ENCODE results near the gene USP25.

DNA sequence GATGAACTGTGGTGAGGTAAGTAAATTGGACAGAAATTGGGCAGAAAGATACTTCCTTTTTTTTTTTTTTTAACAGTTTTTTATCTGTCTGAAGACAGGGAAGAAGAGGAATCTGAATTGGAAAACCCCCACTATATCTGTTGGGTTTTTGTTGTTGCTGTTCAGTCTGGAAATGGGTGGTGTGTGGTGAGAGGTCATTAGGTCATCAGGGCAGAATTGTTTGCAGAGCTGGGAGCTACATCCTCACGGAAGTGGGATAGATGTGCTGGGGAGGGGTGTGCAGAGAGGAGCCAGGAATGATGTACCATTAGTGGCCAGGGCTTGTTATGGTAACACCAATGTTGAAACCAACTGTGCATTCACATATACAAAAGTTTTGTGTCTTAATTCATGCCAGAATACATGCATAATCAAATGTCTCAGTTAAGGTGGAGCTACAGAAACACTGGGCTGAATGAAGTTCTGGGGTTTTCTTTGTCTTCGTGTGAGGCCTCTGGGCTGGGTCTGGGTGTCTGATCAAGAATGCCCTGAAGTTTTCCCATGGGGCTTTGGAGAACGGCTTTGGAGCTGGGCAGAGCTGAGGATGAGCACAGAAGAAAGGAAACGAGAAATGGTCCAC, 12.4 kb downstream of the USP25 start:
- no peak for TF ChIP-seq POLR2AphosphoS5 (IDR thresholded peaks at IDR 0.05; ENCODE audit: borderline replicate concordance, low read depth, low read length)
- TF ChIP-seq EZH2 (IDR thresholded peaks at IDR 0.05): no peak
- TF ChIP-seq FOXP2 (optimal IDR thresholded peaks at IDR 0.05; ENCODE audit: control extremely low read depth, extremely low read length, insufficient read depth): no peak
